Right atrium auricular region (tissue), 2 donors: ENCODE results near the gene INPP5B. TPM values are rescaled to one million over a fixed set of nuclear protein-coding genes. Genes with fewer than 3 reads are reported as not detected.
"Not testable (repeated sequence)": the region's sequence is repeated elsewhere in the genome, so short reads cannot be mapped to it uniquely, and the experiment has no call there.

Experiments
- DNase-seq: peaks from one replicate; pipeline ENCODE4 v3.0.0-alpha.2; 2019; ENCODE audit warnings: low spot score
- H3K27ac ChIP-seq, 2 donors: fragments of 200-600 bp; sonication (generic); 1 replicate in 1 of 2; 2 replicates in 1 of 2; pipeline ENCODE4 v1.5.1; 2016 to 2019
- H3K27me3 ChIP-seq, 2 donors: fragments of 200-600 bp; sonication (generic); one replicate each; pipeline versions ENCODE4 v1.5.1 to v1.6.0; 2017 to 2019
- H3K36me3 ChIP-seq: fragments of 200-600 bp; sonication (generic); one replicate; pipeline ENCODE4 v1.5.1; 2016
- H3K4me1 ChIP-seq, 2 donors: fragments of 200-600 bp; sonication (generic); one replicate each; pipeline versions ENCODE4 v1.5.1 to v1.6.0; 2017 to 2019
- H3K4me3 ChIP-seq, 2 donors: fragments of 200-600 bp; sonication (generic); 1 replicate in 1 of 2; 2 replicates in 1 of 2; pipeline ENCODE4 v1.5.1; 2017 to 2019; ENCODE audit warnings: mild to moderate bottlenecking in 1 of 2, moderate library complexity in 1 of 2
- H3K9me3 ChIP-seq, 2 donors: fragments of 200-600 bp; sonication (generic); one replicate each; pipeline ENCODE4 v1.5.1; 2019
- CTCF ChIP-seq, 2 donors: fragments of 200-600 bp; sonication (generic); IDR thresholded peaks; one replicate each; pipeline ENCODE4 v1.5.1; 2019; ENCODE audit warnings: antibody characterized with exemption in 2 of 2
- total RNA-seq, 2 donors: library from RNA; depleted of rRNA; stranded (reverse); fragments of >200 nt; gene quantifications; one replicate each; pipeline ENCODE4 v1.1.0, GENCODE V29; 2016

INPP5B gene
- total RNA-seq, 2 donors from 2014 or later, result 13.2 to 16.7 TPM

DNA sequence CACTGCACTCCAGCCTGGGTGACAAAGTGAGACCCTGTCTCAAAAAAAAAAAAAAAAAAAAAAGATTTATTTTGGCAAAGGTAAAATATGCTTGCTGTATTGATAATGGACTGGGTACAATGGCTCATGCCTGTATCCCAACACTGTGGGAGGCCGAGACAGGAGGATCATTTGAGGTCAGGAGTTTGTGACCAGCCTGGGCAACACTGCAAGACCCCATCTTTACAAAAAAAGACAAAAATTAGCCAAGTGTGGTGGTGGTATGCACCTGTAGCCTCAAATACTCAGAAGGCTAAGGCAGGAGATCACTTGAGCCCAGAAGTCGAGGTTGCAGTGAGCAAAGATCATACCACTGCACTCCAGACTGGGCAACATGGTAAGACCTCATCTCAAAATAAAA lies 36.7 kb upstream of the INPP5B start:
- H3K36me3 ChIP-seq, result peaks cover 98% of the 10 kb centered on the region
- no peak overlapping the region for H3K4me3 ChIP-seq
- H3K4me1 ChIP-seq, result peaks cover 0 to 4% of the 10 kb centered on the region in 2 donors
- H3K27ac ChIP-seq, result no peak overlapping the region
- no peak for TF ChIP-seq CTCF (IDR thresholded peaks at IDR 0.05)
- no peak for DNase-seq
- no peaks in the 10 kb centered on the region for H3K9me3 ChIP-seq
- no peaks in the 10 kb centered on the region for H3K27me3 ChIP-seq

DNA sequence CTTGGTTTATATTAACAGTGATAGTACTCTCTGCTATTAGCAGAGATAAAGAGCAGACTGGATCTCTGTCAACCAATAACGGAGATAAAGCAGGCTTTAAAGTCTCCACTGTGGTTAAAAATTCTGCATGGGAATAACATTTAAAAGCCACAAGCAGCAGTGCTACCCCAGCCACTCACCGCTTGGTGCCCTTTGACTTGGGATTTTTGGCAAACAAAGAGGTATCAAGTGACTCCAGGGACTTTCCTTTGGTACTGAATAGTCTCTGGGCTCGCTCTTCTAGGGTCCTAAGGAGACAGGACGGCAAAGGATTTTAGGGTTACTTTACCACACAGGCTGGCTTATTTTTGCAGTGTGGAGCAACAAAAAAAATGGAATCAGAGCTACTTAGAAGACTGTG lies 31.7 kb upstream of the INPP5B start:
- Histone ChIP-seq H3K27me3 (no peaks in the 10 kb centered on the region), H3K4me1 (no peaks in the 10 kb centered on the region), H3K9me3 (no peaks in the 10 kb centered on the region), H3K4me3 (no peak overlapping the region), H3K36me3 (peaks cover 87% of the 10 kb centered on the region), H3K27ac (no peak overlapping the region)
- TF ChIP-seq CTCF (IDR thresholded peaks at IDR 0.05), result no peak
- no peak for DNase-seq

GRCh38 chr1:37975083-37975482 lies 28.2 kb upstream of the INPP5B start:
- not testable (repeated sequence) for DNase-seq, H3K4me3 ChIP-seq, H3K27ac ChIP-seq, H3K9me3 ChIP-seq, H3K27me3 ChIP-seq, H3K4me1 ChIP-seq
- H3K36me3 ChIP-seq, result peaks cover 70% of the 10 kb centered on the region
- TF ChIP-seq CTCF (IDR thresholded peaks at IDR 0.05), result peak; percentile 18 to 71

DNA sequence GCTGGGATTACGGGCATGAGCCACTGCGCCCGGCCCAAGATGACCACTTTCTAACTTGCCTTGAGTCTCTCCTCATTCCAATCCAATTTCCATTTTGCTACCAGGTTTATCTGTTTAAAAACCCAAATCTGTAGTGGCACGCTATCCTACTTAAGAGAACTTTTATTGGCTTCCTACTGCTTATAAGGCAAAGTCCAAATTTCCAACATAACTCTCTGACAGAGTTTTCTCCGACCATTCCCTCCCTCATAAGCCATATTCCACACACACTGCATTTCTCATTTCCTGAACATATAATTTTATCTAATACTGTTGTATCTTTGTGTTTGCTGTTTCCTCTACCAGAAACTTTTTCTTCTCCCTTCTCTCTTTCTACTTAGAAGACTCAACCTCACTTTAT lies 27.7 kb upstream of the INPP5B start:
- no peak overlapping the region for H3K4me3 ChIP-seq
- no peaks in the 10 kb centered on the region for H3K9me3 ChIP-seq
- no peak for DNase-seq
- no peaks in the 10 kb centered on the region for H3K4me1 ChIP-seq
- H3K36me3 ChIP-seq, result peaks cover 67% of the 10 kb centered on the region
- no peaks in the 10 kb centered on the region for H3K27me3 ChIP-seq
- TF ChIP-seq CTCF (IDR thresholded peaks at IDR 0.05), result no peak
- no peak overlapping the region for H3K27ac ChIP-seq

- not testable (repeated sequence) for DNase-seq, H3K9me3 ChIP-seq
- H3K36me3 ChIP-seq, result peaks cover 67% of the 10 kb centered on the region
Measured at GRCh38 chr1:37973684-37974083, 26.8 kb upstream of the INPP5B start.

DNA sequence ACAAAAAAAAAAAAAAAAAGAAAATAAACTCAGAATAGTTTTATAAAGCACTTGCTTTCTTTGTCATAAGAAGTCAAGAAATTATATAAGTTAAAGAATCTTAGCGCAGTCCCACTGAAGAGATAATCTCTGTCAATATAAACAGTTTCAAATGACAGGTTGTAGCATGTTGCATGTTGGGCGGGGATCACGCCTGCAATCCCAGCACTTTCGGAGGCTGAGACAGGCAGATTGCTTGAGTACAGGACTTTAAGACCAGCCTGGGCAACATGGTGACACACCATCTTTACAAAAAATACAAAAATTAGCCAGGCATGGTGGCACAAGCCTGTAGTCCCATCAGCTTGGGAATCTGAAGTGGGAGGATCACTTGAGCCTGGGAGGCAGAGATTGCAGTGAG lies 18.4 kb upstream of the INPP5B start:
- Histone ChIP-seq H3K36me3 (peaks cover 52% of the 10 kb centered on the region), H3K4me1 (no peaks in the 10 kb centered on the region), H3K9me3 (no peaks in the 10 kb centered on the region), H3K27me3 (no peaks in the 10 kb centered on the region), H3K27ac (no peak overlapping the region), H3K4me3 (no peak overlapping the region)
- DNase-seq, result no peak
- TF ChIP-seq CTCF (IDR thresholded peaks at IDR 0.05), result no peak

More at GRCh38 chr1:37973684-37974083, 26.8 kb upstream of the INPP5B start:
- H3K4me1 ChIP-seq, H3K4me3 ChIP-seq, H3K27ac ChIP-seq, H3K27me3 ChIP-seq: not testable (repeated sequence)

DNA sequence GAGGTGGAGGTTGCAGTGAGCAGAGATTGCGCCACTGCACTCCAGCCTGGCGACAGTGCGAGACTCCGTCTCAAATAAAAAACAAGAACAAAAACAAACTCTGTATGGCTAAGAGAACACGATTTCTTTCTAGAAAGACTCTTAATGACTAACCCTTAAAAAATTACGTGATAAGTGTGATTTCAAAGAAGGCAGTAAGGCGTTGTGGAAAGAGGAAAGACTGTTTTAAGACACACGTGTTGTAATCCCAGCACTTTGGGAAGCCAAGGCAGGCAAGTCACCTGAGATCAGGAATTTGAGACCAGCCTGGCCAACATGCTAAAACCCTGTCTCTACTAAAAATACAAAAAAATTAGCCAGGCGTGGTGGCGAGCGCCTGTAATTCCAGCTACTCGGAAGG lies 17.3 kb upstream of the INPP5B start:
- peaks cover 52% of the 10 kb centered on the region for H3K36me3 ChIP-seq

More for the DNA sequence above, 17.3 kb upstream of the INPP5B start:
- H3K9me3 ChIP-seq, DNase-seq, H3K4me1 ChIP-seq, H3K4me3 ChIP-seq, H3K27ac ChIP-seq, H3K27me3 ChIP-seq: not testable (repeated sequence)
